ENCODE data around the gene SAMSN1. TPM values are rescaled to one million over a fixed set of nuclear protein-coding genes. Genes with fewer than 3 reads are reported as not detected.

The SAMSN1 gene
- total RNA-seq, 3 donors from 2014 or later (not counting 1 experiment from before 2014, with no cell fraction given), result 17.7 to 101 (median 18.2) TPM

GRCh38 chr21:14557413-14557812, 11.3 kb upstream of the SAMSN1 start:
- H3K9me3 Mint-ChIP-seq, result no peaks in the 10 kb centered on the region

GRCh38 chr21:14554948-14555347, 8.8 kb upstream of the SAMSN1 start:
- Mint-ChIP-seq H3K4me1 (peaks cover 7% of the 10 kb centered on the region in 2 donors), H3K4me3 (no peak overlapping the region), H3K36me3 (no peaks in the 10 kb centered on the region), H3K27ac (no peak overlapping the region), H3K9me3 (no peaks in the 10 kb centered on the region), H3K27me3 (ENCODE audit: low read depth in 2 of 2) (peaks cover 0 to 3% of the 10 kb centered on the region in 2 donors)
- H3K4me1 ChIP-seq (ENCODE audit: control insufficient read depth, insufficient read depth, low read length), result no peaks in the 10 kb centered on the region
- H3K9me3 ChIP-seq (ENCODE audit: control insufficient read depth, insufficient read depth, low read length), result no peaks in the 10 kb centered on the region
- H3K4me3 ChIP-seq (ENCODE audit: low read length), result no peak overlapping the region
- ATAC-seq (no peak), DNase-seq (no peak)
- WGBS (ENCODE audit: insufficient coverage), result 75% methylated on average over 1 of the region's 1 CpG
- H3K27ac ChIP-seq (ENCODE audit: low read length), result no peak overlapping the region
- no peaks in the 10 kb centered on the region for H3K27me3 ChIP-seq (ENCODE audit: control insufficient read depth, insufficient read depth, low read length)
- no peak for TF ChIP-seq CTCF (IDR thresholded peaks at IDR 0.05)
- H3K36me3 ChIP-seq (ENCODE audit: control insufficient read depth, insufficient read depth, low read length), result no peaks in the 10 kb centered on the region
- intact Hi-C loops (cut with micrococcal nuclease), result no loop called here

More at GRCh38 chr21:14557413-14557812, 11.3 kb upstream of the SAMSN1 start:
- no peak for DNase-seq
- H3K9me3 ChIP-seq (ENCODE audit: control insufficient read depth, insufficient read depth, low read length), result no peaks in the 10 kb centered on the region
- no peak overlapping the region for H3K4me3 Mint-ChIP-seq
- no peak overlapping the region for H3K4me3 ChIP-seq (ENCODE audit: low read length)
- no peaks in the 10 kb centered on the region for H3K27me3 ChIP-seq (ENCODE audit: control insufficient read depth, insufficient read depth, low read length)
- no peak overlapping the region for H3K27ac Mint-ChIP-seq
- TF ChIP-seq CTCF (IDR thresholded peaks at IDR 0.05), result no peak
- H3K27ac ChIP-seq (ENCODE audit: low read length), result no peak overlapping the region
- no peaks in the 10 kb centered on the region for H3K4me1 ChIP-seq (ENCODE audit: control insufficient read depth, insufficient read depth, low read length)
- H3K36me3 ChIP-seq (ENCODE audit: control insufficient read depth, insufficient read depth, low read length), result no peaks in the 10 kb centered on the region
- WGBS (ENCODE audit: insufficient coverage), result 78% methylated on average over 5 of the region's 5 CpGs
- no peaks in the 10 kb centered on the region for H3K36me3 Mint-ChIP-seq
- no peaks in the 10 kb centered on the region for H3K4me1 Mint-ChIP-seq
- H3K27me3 Mint-ChIP-seq (ENCODE audit: low read depth in 2 of 2), result peaks cover 0 to 3% of the 10 kb centered on the region in 2 donors
- ATAC-seq, result no peak
- intact Hi-C loops (cut with micrococcal nuclease), result no loop called here

- no peaks in the 10 kb centered on the region for H3K36me3 ChIP-seq (ENCODE audit: control insufficient read depth, insufficient read depth, low read length)
- 86% methylated on average over 1 of the region's 2 CpGs for WGBS (ENCODE audit: insufficient coverage)
- Mint-ChIP-seq H3K36me3 (no peaks in the 10 kb centered on the region), H3K27ac (no peak overlapping the region), H3K27me3 (ENCODE audit: low read depth in 2 of 2) (peaks cover 0 to 3% of the 10 kb centered on the region in 2 donors), H3K9me3 (no peaks in the 10 kb centered on the region), H3K4me3 (no peak overlapping the region), H3K4me1 (peaks cover 10 to 11% of the 10 kb centered on the region in 2 donors)
- H3K4me3 ChIP-seq (ENCODE audit: low read length), result no peak overlapping the region
- no peak for DNase-seq
- intact Hi-C loops (cut with micrococcal nuclease), result no loop called here
- H3K27me3 ChIP-seq (ENCODE audit: control insufficient read depth, insufficient read depth, low read length), result no peaks in the 10 kb centered on the region
- H3K9me3 ChIP-seq (ENCODE audit: control insufficient read depth, insufficient read depth, low read length), result no peaks in the 10 kb centered on the region
- no peak overlapping the region for H3K27ac ChIP-seq (ENCODE audit: low read length)
- TF ChIP-seq CTCF (IDR thresholded peaks at IDR 0.05), result no peak
- no peaks in the 10 kb centered on the region for H3K4me1 ChIP-seq (ENCODE audit: control insufficient read depth, insufficient read depth, low read length)
- ATAC-seq, result no peak
Observed at GRCh38 chr21:14553422-14553821, 7.3 kb upstream of the SAMSN1 start.

GRCh38 chr21:14551741-14552140, 5.6 kb upstream of the SAMSN1 start:
- Mint-ChIP-seq H3K9me3 (no peaks in the 10 kb centered on the region), H3K4me1 (peaks cover 10 to 11% of the 10 kb centered on the region in 2 donors), H3K27me3 (ENCODE audit: low read depth in 2 of 2) (no peaks in the 10 kb centered on the region), H3K36me3 (no peaks in the 10 kb centered on the region), H3K27ac (no peak overlapping the region), H3K4me3 (no peak overlapping the region)
- no peak overlapping the region for H3K27ac ChIP-seq (ENCODE audit: low read length)
- TF ChIP-seq CTCF (IDR thresholded peaks at IDR 0.05), result no peak
- no peaks in the 10 kb centered on the region for H3K4me1 ChIP-seq (ENCODE audit: control insufficient read depth, insufficient read depth, low read length)
- intact Hi-C loops (cut with micrococcal nuclease), result no loop called here
- H3K27me3 ChIP-seq (ENCODE audit: control insufficient read depth, insufficient read depth, low read length), result no peaks in the 10 kb centered on the region
- no peak overlapping the region for H3K4me3 ChIP-seq (ENCODE audit: low read length)
- WGBS (ENCODE audit: insufficient coverage), result 100% methylated on average over 1 of the region's 2 CpGs
- DNase-seq, result no peak
- no peak for ATAC-seq
- H3K36me3 ChIP-seq (ENCODE audit: control insufficient read depth, insufficient read depth, low read length), result no peaks in the 10 kb centered on the region
- H3K9me3 ChIP-seq (ENCODE audit: control insufficient read depth, insufficient read depth, low read length), result no peaks in the 10 kb centered on the region
